HG02938 (cell line): ENCODE results near the gene IL36A.

Experiments used
- ATAC-seq: cut with Tn5 transposase; IDR thresholded peaks from one replicate; pipeline ENCODE4 v1.9.1; 2021; ENCODE audit warnings: mild to moderate bottlenecking, moderate library complexity; ENCODE audit not compliant: unreplicated experiment

The IL36A gene, protein sequence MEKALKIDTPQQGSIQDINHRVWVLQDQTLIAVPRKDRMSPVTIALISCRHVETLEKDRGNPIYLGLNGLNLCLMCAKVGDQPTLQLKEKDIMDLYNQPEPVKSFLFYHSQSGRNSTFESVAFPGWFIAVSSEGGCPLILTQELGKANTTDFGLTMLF

GRCh38 chr2:113005030-113005509 lies at the start of gene IL36A:
Gene IL36A (plus strand): TSS chr2:113005459. CDS start chr2:113005872, 413 bp downstream.
- ATAC-seq, result no peak

GRCh38 chr2:112957511-112957910 lies 47.7 kb upstream of the IL36A start:
- ATAC-seq, result no peak

DNA sequence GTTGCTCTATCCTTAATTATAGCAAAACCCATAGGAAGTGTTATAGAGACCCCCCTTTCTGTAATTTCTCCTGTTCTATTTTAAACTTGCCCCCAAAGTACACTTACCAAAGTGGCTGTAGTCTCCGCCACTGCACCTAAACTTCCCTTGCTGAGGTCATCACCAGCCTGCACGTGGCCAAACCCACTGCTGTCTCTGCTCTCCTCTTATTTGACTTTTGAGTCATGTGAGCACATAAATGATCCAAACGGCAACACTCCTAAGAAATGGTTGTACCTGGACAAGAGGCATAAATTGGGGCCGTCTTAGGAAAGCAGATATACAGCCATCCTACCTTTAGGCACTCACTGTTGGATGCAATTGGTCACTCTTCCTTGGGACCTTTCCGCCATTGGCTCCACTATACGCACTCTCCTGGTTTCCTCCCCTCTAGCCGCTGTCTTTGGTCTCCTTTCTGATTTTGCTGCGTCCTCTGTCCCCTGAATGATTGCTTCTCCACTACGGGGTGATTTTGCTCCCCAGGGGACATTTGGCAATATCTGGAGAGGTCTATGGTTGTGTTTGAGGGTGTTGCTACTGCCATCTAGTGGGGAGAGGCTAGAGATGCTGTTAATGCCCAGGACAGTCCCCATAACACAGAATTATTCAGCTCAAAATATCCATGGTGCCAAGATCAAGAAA lies 46.7 kb upstream of the IL36A start:
- ATAC-seq, result peak; percentile 68

GRCh38 chr2:112959109-112959812 lies 46.0 kb upstream of the IL36A start:
- ATAC-seq, result no peak

DNA sequence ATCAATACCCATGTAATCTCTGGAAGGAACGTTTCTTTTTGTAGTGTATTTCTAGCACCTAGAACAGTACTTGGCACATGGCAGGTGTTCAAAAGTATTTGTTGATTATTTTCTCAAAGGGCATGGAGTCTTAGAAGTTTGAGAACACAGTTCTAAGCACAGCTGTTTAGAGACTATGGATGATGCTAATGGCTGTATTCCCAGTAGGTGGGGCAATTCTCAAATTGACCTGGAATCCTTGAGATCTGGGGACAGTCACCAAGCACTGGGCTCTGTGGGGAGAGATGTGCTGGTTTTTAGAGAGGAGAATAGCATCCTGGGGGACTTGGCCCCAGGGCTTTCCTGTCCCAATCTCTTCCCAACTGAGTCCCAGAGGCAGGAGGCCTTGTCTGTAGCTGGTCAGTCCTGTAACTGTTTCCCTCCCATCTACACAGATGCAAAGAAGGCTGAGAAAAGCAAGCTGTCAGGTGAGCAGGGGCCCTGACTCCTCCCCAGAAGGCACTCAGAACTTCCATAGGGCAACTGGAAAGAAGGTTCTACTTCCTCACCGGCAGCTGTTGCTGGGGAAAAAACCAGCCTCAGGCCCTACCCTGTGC lies 44.9 kb upstream of the IL36A start:
- no peak for ATAC-seq

DNA sequence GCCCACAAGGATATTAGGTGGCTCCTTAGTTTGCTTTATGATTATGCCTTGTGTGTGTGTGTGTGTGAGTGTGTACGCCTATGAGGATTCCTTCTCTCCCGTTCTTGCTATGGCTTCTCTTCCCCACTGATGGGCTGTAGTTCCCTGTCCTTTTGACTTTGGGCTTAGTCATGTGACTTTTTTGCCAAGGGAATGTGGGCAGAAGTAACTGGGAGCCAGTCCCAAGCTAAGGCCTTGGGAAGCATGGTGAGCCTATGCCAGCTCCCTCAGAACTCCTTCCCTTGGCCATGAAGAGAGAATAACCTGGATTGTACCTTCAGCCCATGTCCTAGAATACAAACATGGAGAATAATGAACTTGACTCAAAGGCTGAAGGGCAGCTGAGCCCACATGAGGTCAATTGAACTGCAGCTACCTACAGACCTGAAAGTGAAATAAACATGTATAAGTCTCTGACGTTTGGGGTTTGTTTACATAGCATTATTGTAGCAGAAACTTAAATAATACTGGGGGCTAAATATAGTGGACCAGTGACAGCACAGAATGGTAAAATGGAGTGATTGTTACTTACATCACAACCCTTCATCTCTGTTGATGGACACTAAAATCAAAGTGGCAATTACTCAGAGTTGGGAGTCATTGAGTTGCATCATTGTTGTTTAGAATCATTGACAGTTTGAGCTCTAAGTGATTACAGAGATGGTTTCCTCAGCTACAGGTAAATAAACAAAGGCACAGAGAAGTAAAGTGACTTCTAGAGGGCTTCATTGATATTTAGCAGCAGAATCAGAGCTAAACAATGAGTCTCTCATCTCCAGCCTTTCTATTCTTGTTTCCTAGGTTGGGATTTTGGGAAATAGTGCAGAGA lies 42.7 kb upstream of the IL36A start:
- ATAC-seq, result no peak

DNA sequence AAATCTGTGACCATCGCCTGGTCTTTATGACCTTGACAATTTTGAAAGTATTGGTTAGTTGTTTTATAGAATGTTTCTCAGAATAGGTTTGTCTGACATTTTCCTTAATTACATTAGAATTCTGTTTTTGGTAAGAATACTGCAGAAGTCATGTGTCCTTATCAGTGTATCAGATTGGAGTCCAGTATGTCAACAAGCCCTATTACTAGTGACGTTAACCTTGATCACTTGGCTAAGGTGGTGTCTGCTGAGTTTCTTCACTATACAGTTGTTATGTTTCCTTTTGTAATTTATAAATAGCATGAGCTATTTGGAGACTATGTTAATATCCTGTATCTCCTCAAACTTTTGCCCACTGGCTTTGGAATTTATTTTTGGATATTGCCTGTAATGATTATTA lies 38.2 kb upstream of the IL36A start:
- no peak for ATAC-seq

DNA sequence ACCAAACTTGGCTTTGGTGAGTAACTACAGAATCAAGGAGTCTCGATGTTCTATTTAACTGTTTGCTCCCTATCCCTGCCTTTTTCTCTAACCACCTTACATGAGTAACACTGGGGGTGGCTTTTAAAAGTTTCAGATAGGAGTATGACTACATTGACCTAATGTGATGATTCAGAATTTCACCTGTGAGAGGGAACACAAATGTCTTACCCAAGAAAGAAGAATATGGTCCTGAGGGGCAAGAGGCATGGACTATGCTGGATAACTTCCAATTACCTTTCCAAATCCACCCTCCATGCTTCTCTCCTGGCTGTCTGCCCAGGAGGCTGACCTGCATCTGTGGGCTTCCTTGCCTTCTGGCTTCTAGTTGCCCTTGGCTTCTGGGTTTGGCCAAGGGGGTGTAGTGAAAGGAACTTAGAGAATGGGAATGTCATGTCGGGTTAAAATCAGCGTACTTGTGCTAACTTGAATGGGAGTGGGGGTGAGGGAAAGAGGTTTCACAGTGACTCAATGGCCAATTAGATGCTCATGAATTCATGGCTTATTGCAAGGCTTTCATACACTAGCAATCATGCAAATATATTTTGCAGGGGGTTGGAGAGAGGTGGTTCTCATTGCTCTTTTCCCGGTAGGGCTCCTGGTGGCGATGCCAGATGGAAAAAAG lies 32.7 kb upstream of the IL36A start:
- no peak for ATAC-seq

- no peak for ATAC-seq
Observed at GRCh38 chr2:112973156-112973555, 32.1 kb upstream of the IL36A start.

DNA sequence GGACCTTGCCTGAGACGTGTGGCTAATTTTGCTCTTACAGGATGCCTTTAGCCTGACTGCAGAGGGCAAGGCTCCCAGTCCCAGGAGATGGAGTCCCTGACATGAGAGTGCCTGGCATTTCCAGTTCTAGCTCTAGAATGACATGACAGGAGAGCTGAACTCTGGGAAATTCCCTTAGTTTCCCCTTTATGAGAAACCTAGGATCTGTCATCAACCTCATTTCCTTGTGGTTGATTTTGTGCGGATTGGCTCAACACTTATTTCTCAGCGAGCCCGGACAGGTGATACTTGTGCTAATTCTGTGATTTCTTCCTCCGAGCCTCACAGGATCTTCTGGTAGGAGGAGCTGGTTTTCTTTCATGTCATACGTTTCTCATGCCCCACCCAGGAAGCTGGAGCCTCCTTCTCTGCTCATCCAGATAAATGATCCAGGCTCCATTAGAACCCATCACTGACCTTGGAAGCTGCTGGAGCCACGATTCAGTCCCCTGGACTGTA lies 27.7 kb upstream of the IL36A start, which contains the start of gene IL36G:
TSS of gene IL36G (plus strand) at position 448 of the 498 bp plus-strand sequence. CDS start 633 bp downstream, outside the sequence.
- ATAC-seq, result no peak

GRCh38 chr2:112979731-112980130 lies 25.5 kb upstream of the IL36A start:
- no peak for ATAC-seq

DNA sequence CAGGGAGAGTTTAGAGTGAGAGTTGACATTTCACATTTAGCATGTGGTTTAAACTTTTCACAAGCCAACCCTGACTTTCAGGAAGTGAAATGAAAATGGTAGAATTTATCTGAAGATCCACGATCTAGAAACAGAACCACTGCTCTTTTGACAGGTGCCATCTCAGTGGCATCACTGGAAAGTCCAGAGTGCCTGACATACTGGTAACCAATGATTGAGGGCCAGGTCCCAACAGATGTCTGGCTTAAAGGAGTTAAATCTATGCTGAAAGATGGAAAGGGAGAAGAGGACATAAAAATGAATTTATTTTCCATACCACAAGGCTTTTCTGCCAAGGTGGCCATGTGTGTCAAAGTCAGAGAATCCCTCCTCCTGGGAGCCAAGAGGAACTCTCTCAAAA lies 24.7 kb upstream of the IL36A start:
- no peak for ATAC-seq

DNA sequence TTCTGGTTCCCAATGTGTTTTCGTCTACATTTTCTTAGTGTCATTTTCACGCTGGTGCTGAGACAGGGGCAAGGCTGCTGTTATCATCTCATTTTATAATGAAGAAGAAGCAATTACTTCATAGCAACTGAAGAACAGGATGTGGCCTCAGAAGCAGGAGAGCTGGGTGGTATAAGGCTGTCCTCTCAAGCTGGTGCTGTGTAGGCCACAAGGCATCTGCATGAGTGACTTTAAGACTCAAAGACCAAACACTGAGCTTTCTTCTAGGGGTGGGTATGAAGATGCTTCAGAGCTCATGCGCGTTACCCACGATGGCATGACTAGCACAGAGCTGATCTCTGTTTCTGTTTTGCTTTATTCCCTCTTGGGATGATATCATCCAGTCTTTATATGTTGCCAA lies 20.2 kb upstream of the IL36A start:
- ATAC-seq, result no peak

- ATAC-seq, result no peak
Observed at GRCh38 chr2:112989611-112990010, 15.6 kb upstream of the IL36A start.

DNA sequence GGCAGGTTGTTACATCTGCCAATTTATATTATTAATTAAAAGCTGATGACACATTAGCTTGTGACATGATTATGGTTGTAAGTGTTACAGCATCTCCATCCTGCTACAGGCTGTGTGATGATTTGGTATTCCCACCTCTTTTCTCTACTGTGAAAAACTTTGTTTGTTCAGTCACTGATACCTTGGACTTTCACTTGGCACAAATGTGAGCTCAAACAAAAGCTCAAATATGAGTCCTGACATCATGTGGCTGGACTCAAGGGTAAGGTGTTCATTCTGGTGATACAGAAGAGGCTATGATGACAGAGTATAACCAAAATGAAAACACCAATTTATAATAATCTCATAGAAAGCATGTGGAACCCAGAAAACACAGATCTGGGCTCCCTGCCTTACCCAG lies 11.4 kb upstream of the IL36A start:
- no peak for ATAC-seq

DNA sequence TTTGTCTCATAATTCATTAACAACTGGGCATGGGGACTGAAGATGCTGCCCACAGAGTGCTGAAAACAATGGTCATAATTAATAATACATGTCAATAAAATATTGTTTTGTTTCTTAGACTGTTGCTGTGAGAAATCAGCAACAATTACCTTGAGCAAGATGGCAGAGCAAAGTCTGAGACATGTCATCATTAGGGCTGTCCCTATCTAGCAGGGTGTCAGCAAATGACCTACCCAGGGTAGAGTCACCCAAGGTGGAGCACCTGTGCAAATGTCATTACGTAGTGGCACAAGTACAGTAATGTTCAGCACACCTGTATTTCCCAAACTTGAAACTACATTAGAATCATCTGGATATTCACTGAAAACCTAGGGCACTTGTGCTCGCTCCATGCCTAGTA lies 10.6 kb upstream of the IL36A start:
- ATAC-seq, result no peak

GRCh38 chr2:112995346-112995920 lies 9.8 kb upstream of the IL36A start:
- no peak for ATAC-seq

DNA sequence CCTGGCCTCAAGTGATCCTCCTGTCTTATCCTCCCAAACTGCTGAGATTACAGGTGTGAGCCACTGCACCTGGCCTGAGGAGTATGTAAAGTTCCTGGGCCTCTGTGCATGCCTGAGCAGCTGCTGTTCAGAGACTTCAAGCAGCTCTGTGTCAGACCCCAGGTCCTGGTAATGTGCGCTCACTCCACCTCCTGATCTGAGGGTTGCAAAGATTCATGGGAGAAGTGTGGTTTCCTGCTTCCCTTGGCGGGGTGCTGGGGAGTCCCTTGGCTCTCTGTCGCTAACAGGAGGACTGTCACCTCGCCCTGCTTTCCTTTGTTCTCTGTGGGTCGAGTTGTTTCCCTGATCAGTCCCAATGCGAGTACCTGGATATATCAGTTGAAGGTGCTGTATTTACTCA lies 8.6 kb upstream of the IL36A start:
- ATAC-seq, result no peak

DNA sequence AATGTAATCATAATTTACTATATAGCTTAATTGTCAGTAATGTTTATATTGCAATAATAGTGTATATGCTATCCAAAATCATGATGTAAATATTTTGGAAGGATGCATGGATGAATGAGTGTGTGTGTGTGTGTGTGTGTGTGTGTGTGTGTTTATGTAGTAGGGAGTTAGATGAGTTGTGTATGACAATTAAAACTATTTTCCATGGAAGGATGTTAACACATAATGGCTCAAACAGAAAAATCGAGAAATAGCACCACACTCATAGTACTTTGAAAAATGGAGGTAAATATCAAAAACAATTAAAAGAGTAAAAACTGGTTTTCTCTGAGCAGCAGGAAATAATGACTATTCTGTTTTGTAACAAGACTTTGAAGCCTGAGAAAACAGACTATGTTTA lies 8.1 kb upstream of the IL36A start:
- ATAC-seq, result no peak

DNA sequence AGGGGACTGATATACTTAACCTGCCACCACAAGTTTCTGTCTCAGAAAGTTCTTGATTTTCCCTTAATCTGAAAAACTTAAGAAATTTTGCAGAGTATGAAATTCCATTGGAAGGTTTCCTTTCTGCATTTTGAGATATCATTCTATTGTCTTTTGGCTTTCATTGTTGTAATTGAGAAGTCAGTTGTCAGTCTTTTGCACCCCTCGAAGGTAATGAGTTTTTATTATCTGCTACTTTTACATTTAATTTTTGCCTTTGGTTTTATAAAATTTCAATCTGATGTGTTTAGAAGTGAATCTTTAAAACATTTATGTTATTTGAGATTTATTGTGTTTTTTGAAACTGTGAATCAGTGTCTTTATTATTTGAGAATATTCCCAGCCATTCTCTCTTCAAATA lies 4.8 kb upstream of the IL36A start:
- ATAC-seq, result no peak
